Aorta (tissue), 4 donors: ENCODE measurements around the gene TNFRSF1A. TPM values are rescaled to one million over a fixed set of nuclear protein-coding genes. Genes with fewer than 3 reads are reported as not detected.

Experiments used
- polyA plus RNA-seq, 2 donors: library from polyadenylated mRNA; stranded (reverse); fragments of 200-250 nt; gene quantifications; one replicate each; pipeline ENCODE4 v1.2.3, GENCODE V29; 2013
- total RNA-seq, 2 donors: library from RNA; stranded (reverse); fragmentation: NEBNext Ultra II Directional; extraction: Animal tissue kit (Norgen Biotek cat#: 25700); gene quantifications; one replicate each; pipeline ENCODE4 v1.2.1, GENCODE V29; 2021
- donor health status: healthy with polysubstance abuse.
- donor health status: Bipolar disorder and iron deficiency.
- donor health status: DM: no; HTN: no; CAD: no.
- donor health status: DM: yes; HTN: yes; CAD: no.

TNFRSF1A gene
- total and polyA plus RNA-seq, 4 donors: 36.9 to 236 (median 151) TPM

Other genes with a start within 250 kb of the TNFRSF1A start
- gene VWF, start 217.4 kb downstream of the TNFRSF1A start, total RNA-seq: 100 to 1,000 TPM; 490 to 619 TPM
- 10 to 100 TPM in 1 of 2 donors, 1 to 10 TPM in 1; 1.3 to 37.3 TPM for gene VWF, start 217.4 kb downstream of the TNFRSF1A start, polyA plus RNA-seq
- gene CD9, start 141.7 kb downstream of the TNFRSF1A start, total RNA-seq: 100 to 1,000 TPM; 285 to 303 TPM
- 100 to 1,000 TPM; 267 to 506 TPM for gene CD9, start 141.7 kb downstream of the TNFRSF1A start, polyA plus RNA-seq
- gene PLEKHG6, start 31.4 kb downstream of the TNFRSF1A start, total RNA-seq: 1 to 10 TPM in 1 of 2 donors, under 1 TPM in 1; 0.88 to 1.5 TPM
- gene PLEKHG6, start 31.4 kb downstream of the TNFRSF1A start, polyA plus RNA-seq: 10 to 100 TPM in 1 of 2 donors, under 1 TPM in 1; 0.15 to 90.3 TPM
- gene SCNN1A, start 33.5 kb upstream of the TNFRSF1A start, total RNA-seq: 1 to 10 TPM; 1.5 to 2.4 TPM
- 1 to 10 TPM in 1 of 2 donors, under 1 TPM in 1; 0.61 to 1.5 TPM for gene SCNN1A, start 33.5 kb upstream of the TNFRSF1A start, polyA plus RNA-seq
- 100 to 1,000 TPM in 1 of 2 donors, 10 to 100 TPM in 1; 83.1 to 103 TPM for gene LTBR, start 42.1 kb upstream of the TNFRSF1A start, total RNA-seq
- gene LTBR, start 42.1 kb upstream of the TNFRSF1A start, polyA plus RNA-seq: 10 to 100 TPM; 20.5 to 87.8 TPM
- gene CD27, start 102.9 kb upstream of the TNFRSF1A start, total RNA-seq: 1 to 10 TPM; 1.2 TPM
- gene CD27, start 102.9 kb upstream of the TNFRSF1A start, polyA plus RNA-seq: under 1 TPM; 0.51 to 0.88 TPM
- gene TAPBPL, start 110.0 kb upstream of the TNFRSF1A start, total RNA-seq: 10 to 100 TPM; 14.6 to 29.3 TPM
- 10 to 100 TPM; 22.0 to 25.9 TPM for gene TAPBPL, start 110.0 kb upstream of the TNFRSF1A start, polyA plus RNA-seq
- gene VAMP1, start 128.6 kb upstream of the TNFRSF1A start, total RNA-seq: 10 to 100 TPM in 1 of 2 donors, 1 to 10 TPM in 1; 9.7 to 23.9 TPM
- 10 to 100 TPM; 14.8 to 44.0 TPM for gene VAMP1, start 128.6 kb upstream of the TNFRSF1A start, polyA plus RNA-seq
- gene MRPL51, start 151.2 kb upstream of the TNFRSF1A start, total RNA-seq: 10 to 100 TPM; 91.8 to 95.5 TPM
- gene MRPL51, start 151.2 kb upstream of the TNFRSF1A start, polyA plus RNA-seq: 100 to 1,000 TPM; 125 to 283 TPM
- gene NCAPD2, start 152.0 kb upstream of the TNFRSF1A start, total RNA-seq: 10 to 100 TPM; 19.9 to 32.8 TPM
- 10 to 100 TPM in 1 of 2 donors, 1 to 10 TPM in 1; 5.1 to 13.2 TPM for gene NCAPD2, start 152.0 kb upstream of the TNFRSF1A start, polyA plus RNA-seq
- gene GAPDH, start 192.4 kb upstream of the TNFRSF1A start, total RNA-seq: 1,000 to 10,000 TPM; 1,856 to 2,021 TPM
- 1,000 to 10,000 TPM; 2,047 to 3,012 TPM for gene GAPDH, start 192.4 kb upstream of the TNFRSF1A start, polyA plus RNA-seq
- gene IFFO1, start 214.0 kb upstream of the TNFRSF1A start, total RNA-seq: 10 to 100 TPM; 28.5 to 60.8 TPM
- 100 to 1,000 TPM in 1 of 2 donors, 10 to 100 TPM in 1; 11.1 to 110 TPM for gene IFFO1, start 214.0 kb upstream of the TNFRSF1A start, polyA plus RNA-seq
- gene NOP2, start 226.2 kb upstream of the TNFRSF1A start, total RNA-seq: 10 to 100 TPM; 24.8 to 27.8 TPM
- gene NOP2, start 226.2 kb upstream of the TNFRSF1A start, polyA plus RNA-seq: 10 to 100 TPM in 1 of 2 donors, 1 to 10 TPM in 1; 5.4 to 18.8 TPM